HG02623 (cell line): ENCODE measurements around the gene EFNA5.

Source experiments
- ATAC-seq: cut with Tn5 transposase; IDR thresholded peaks from one replicate; pipeline ENCODE4 v1.9.1; 2021; ENCODE audit warnings: moderate library complexity; ENCODE audit not compliant: unreplicated experiment

EFNA5 gene

DNA sequence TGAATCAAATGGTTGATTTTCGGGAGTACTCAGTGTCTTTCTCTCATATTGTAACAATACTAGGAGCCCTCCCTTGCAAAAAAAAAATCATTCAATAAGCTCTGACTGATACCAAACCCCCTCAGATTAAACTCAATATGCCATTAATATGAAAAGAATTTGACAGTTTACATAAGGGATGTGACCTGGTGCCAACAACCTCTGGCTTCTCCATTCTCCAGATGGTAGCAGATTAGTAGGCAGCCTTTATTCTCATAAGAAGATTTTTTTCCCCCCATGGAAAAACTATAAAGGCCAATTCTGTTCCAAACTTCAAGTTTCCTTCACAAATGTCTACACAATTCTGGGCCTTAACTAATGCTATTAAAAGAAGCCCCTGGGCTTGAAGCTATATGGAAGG is 96.5 kb downstream of the EFNA5 start:
- ATAC-seq: no peak

DNA sequence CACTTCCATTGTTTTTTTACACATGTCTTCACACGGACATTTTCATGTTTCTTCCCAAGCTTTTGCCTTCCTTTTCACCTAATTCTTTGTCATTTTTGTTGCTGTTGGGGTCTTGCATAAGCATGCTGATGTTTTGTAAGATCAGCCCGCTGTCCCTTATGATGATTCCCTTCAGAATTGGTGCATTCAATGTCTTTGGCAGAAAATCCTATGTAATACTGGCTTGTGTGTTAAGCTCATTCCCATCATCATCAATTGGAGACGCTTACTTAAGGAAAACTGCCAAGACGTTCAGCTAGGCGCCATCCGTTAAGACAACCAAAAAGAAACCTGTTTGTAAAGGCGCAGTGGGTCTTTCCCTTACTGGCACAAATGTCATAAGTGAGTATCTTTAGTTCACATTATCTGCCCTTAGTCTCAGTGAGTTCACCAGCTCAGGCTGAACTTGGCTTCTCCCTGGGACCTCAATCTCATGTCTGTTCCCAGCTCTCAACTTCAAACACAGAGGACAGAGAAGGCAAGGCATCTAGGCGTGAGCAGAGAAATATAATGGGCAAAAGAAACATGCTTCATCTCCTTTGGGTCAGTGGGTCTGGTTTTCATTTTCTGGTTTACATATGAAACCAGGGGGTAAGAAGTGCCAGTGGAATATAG is 97.9 kb downstream of the EFNA5 start:
- no peak for ATAC-seq

DNA sequence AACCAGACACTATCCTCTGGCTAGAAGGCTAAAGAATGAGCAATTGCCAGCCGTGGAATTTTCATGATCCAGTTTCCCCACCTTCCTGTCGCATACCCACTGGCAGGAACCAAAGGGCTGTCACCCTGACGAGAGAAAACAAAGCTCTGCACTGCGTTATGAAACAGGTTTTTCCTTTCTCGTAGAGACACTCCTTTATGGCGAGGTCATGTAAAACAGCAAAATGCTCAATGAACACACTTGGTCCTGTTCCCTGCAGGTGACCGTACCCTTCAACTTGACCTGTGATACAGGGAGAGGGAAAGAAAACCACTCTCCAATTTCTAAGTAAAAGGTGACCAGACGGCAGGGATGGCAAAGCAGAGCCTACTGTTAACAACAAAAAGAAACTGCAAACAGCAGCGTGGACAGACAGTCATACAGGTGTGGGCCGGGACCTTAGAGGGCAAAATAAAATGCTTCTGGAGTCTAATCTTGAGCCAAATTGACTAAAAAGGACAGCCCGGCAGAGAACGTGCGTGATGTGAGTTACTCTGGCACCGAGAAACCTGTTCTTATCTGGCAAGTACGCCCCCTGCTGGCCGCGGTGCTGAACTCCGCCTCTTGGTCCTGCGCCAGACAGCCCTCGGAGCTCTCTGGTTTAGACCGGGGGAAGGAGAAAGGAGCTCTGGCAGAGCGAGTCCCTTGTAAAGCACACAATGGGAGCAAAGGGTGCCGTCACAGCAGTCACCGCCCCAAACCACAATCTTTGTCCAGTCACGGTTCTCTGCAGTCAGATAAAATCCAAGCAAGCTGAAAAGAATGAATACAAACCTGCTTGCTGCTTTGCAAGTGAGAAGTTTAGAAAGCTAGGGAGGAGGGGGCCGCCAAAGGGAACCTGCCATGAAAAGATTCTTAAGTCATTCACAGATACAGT is 98.9 kb downstream of the EFNA5 start:
- ATAC-seq: peak; percentile 60

DNA sequence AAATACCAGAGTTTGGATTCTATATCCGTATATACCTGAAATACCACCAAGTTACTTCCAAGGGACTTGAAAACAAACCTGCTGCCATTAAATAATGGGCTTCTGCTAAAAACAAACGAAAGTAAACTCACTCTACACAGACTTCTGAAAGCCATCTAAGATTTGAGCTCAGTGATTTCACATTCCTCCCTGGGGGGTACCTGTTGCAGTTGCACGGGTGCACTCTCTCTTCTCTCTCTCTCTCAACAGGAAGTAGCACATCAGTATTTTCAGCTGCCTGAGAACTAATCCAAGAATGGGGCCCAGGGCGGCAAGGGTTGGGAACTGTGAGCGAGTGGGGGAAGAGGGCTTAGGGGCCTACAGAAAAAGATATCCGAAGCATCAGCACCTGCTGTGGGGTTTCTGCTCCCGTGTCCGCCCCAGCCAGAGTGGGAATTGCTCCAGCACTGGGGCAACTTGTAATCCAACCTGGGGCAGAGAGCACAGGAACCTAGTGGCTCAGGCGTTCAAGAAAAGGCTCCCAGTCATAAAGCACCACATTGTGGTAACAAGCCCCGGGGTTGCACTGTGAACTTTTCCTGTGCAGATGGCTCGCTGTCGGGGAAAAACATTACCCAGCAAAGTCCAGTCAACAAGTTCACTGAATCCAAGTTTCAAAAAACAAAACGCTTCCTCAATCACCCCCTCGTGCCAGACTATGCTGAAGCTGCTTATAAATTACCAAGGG is 99.8 kb downstream of the EFNA5 start:
- peak; percentile 76 for ATAC-seq

DNA sequence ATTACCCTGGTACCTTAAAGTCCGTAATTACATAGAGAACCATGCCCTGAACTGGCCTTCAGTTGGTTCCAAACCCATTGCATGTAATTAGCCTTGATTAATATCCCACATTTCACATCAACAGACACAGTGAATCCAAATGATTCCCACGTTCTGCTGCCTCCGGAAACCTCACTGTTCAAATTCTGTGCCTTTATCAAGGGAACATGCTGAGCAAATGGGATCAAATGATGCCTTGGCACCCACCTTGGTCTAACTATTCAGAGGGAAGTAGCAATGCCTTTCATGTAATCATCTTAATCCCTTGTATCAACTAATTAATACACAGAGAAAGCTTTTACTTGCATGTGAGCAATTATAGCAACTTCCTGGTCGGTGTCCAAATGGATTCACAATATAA is 100.6 kb downstream of the EFNA5 start:
- no peak for ATAC-seq

DNA sequence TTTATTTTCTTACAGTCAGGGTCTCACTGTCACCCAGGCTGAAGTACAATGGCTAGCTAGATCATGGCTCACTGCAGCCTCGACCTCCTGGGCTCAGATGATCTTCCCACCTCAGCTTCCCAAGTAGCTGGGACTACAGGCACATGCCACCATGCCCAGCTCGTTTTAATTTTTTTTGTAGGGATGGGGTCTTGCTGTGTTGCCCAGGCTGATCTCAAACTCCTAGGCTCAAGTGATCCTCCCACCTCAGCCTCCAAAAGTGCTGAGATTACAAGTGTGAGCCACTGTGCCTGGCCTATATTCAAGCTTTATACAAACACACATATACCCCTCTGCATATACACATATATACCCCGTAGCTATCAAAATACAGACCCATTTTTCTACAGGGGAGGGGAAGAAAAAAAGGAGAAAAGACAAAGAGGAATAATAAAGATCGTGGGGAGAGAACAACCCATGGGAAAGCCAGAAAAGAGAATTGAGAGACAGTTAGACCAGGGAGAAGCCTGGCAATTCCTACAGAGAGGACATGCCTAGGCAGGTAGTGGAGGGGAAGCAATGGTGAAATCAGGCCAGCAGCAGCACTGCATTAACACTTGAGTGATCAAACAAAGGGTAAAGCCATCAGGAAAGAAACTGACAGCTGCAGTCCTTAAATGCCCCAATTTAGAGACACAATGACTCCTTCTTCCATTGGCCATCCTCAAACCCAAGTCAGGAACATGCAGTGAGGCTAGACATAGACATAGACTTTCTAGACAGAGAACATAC is 102.7 kb downstream of the EFNA5 start:
- ATAC-seq: no peak

DNA sequence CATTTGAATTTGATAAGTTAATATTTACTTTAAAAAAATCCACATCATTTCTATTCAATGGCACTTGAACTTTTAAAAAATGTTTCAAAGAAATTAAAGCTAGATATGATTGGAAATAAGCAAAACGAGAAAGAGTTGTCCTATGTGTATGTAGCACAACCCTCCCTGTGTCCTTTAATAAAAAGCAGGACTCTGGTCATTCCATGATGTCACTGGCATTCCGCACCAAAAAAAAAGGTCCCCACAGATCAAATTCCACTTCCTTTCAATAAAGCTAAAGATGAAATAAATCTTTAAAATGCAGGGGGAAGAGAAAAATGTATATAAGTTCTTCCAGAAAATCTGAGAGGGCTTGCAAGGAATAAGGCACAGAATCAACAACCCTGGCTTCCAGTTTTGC is 103.8 kb downstream of the EFNA5 start:
- no peak for ATAC-seq

DNA sequence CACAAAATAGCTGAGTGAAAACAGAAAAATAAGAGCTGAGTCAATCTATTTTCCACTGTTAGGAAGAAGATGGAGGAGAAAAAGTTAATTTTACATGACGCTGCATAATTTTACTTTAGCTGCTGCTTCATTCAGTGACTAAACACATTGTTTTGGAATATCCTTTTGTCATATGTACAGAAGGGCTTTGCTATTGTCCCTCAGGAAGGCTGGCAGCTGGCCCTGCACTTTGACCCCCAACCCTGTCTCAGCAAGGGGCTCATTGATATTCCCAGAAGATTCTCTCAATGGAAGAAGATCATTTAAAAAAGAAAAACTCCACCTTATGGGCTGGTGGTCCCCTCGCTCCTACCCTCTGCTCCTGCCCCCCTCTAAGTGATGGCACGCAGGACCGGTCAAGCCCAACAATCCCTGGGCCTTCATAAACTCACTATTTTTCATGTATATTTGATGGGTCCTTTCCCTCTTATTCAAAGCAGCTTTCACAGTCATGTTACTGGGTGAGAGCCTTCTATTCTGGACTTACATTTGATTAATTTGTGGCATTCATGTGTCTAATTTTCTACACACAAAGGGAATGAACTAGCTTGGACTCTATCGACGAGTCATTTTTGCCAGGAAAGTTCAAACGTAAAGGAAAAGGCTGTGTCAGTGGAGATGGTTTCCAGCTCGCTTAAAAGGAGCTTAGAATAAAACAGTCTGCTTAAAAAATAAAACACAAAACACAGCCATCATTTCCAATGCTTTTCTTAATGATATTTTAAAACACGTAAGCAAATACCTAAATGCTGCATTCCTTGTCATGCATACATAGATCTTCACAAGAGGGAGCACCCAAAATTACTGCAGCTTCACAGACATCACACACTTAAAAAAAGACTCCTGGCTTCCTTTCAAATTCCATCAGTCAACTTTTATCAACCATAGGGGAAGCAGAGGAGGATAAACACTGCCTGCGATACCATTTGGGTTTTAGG is 104.7 kb downstream of the EFNA5 start:
- no peak for ATAC-seq

DNA sequence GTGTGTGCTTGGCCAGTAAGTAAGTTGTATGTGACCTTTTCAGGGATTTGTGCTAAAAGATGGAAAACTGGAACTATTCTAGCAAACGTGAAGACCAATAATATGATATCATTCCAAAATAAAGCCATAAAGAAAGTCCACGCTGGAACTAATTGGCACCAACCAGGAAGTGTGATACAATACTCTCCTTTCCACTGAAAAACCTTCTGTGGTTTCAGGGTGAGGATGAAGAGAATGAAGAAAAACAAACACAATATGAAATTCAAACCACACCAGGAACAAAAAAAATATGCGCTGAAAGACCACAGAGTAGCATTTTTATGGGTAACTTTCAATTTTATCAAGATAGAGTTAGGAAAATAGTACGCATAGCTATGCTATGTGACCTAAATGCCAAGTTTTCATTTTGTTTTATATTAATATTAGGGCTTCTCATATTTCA is 105.8 kb downstream of the EFNA5 start:
- no peak for ATAC-seq

DNA sequence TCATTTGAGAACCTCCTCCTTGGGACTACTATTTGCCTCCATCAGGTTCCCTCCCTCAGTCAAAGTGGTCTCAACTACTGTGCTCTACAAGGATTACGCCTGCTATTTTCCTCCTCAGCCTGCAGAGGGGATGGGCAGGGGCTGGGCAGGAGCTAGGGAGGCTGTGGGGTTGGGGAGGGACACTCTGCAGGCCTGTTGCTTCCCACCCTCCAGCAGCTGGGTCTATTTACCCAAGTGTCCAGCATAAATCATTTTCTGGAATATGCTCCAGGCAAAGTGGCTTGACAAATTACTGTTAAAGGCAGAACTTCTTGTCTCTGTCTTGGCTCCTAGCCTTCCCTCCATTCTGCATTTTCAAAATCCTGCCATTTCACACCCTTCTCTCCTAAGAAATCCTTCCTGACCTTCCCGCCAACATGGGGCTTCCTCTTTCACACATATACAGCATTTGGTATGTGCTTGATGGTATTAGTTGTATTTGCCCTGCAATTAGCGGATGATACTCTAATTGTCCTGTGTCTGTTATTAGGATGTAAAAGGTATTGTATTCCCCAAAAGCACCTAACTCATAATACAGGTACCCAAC is 106.7 kb downstream of the EFNA5 start:
- no peak for ATAC-seq

DNA sequence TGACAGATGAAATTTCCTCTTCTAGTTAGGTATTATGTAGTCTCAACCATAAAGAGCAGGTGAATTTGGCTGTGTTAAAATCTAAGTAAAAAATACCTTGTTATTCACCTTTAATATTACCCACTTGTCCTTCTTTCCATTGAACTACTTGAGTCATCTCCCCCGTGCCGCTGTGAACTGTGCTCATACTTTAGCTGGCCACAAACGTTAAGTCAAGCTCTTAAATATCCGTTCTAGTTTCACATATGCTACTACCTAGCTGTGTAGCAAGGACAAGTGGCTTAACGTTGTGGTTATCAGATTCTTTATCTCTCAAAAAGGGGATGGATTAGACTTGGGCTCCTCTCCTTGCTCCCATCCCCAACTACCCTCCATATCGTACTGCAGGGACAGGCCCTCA is 110.4 kb downstream of the EFNA5 start:
- ATAC-seq: no peak

DNA sequence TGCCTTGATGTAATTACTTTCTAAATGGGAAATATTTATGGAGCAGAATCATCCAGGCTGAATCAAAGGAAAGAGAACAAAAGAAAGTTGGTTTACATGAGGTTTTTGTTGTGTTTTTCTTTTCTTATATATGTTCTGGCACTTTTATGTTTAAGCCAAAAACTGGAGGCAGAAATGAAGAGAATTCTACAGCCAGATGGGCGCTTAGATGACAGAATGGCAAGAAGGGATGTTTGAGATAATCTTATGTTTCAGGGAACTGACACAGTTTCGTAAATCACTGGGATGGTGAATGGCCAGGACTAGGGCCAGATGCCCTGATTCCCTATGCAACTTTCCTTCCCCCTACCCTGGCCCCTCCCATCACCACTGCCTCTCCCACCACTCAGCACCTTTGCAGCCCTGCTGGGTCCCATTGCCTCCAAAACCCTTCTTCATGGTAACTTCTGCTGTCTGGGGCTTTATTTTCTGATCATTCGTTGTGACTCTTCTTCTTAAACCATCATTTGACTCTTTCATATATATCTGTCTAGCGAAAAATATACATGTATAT is 111.8 kb downstream of the EFNA5 start:
- ATAC-seq: no peak

DNA sequence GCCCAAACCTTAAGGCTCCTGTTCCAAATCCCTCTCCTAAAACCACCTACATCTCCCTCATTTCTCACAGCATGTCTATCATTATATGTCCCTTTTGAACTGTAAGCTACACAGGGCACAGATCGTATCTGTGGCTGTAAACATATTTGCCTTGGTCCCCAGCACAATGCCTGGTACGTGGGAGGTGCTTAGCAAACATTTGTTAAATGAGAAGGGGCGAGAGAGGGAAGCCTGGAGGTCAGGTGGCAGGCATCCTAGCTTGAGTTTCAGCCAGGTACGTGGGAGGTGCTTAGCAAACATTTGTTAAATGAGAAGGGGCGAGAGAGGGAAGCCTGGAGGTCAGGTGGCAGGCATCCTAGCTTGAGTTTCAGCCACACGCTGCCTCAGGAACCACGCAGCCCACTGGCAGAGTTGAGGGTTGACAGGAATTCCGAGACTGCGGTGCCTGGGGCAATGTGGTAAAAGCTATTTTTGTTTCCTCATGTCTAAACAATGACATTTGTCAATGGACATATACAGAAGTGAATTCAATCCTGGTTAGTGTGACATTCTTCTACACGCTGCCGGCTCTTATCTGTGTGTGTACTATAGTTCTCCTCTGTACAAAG is 113.6 kb downstream of the EFNA5 start:
- ATAC-seq: no peak

DNA sequence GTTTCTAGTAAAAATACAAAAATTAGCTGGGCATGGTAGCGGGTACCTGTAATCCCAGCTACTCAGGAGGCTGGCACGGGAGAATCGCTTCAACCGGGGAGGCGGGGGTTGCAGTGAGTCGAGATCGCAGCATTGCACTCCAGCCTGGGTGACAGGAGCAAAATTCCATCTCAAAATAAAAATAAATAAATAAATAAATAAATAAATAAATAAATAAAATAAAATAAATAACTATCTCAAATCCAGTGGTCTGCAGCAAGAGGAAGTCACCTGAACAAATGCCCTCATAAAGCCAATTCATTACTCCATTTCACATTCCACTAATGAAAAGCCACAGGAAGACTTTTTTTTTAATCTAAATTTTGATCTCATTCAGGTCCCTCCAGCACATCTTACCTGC is 114.2 kb downstream of the EFNA5 start:
- no peak for ATAC-seq

DNA sequence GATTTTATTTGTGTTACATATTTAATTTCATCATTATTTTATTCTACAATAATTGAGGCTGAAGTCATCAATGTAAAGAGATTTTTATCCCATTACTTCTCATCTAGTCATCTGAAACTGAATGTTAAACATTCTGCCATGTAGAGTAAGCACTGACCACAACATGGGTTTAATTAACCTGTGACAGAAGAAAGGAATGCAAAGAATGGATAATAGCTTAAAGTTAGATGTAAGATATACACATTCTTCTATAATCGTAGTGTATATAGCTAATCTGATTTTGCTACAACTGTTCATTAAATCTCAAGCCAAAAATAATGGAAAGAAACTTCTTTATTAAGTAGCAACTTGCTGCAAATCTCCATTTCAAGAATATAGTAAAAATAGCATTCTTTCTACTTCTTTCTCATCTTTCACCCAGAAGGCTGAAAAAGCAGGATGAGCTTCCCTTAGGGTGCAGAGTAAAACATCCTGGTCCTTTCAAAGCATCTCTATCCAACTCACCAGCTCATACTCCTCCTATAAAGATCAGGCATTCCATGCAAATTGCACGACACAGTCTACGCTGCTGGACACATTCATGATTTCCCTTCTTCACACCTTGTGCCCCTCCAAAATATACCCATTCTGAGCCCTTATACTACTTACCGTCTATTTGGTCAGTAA is 115.2 kb downstream of the EFNA5 start:
- no peak for ATAC-seq

DNA sequence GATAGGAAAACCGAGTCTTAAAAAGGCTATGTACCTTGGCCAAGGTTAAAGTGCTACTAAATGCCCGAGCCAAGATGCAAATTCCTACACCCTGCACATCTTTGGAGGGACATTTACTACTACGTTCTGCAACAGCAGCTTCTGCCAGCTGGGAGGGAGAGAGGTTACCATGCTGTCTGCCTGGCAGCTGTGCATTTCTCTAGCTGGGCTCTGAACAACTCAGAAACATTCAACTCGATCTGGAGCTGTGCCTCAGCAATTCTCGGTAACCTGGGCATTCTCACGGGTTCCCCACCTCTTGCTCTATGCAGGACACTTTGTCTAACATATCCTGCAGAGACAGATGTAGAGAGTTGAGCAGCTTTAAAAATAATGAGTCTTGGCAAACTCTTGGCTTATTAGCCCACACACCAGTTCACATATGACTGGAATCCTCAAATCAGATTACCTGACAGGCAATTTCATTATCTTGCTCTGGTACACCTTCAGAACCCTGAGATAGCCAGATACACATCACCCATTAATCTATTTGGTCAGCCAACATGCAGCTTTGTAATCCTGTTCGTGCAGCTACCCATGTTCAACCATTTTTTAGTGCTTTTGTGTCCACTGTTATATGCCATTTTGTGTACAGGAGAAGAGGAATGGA is 115.8 kb downstream of the EFNA5 start:
- ATAC-seq: no peak

DNA sequence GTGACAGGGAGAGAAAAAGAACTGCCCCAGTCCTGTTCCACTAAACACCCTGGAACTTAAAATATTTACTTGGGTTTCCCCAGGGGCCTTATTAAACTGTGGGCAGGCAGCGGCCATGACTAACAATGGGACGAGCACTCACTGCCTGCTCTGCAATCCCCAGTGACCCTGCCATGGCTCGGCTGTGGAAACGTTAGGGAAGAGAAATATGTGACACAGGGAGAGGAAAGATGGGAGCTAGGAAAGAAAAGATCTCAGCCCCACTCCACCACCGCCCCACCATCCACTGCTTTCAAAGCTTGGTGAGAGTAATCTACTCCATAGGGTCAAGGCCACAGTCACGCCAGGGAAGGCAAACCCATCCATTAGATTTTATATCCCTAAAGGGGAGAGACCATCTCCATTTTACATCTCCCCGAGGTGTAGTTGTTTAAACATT is 117.6 kb downstream of the EFNA5 start:
- ATAC-seq: no peak

DNA sequence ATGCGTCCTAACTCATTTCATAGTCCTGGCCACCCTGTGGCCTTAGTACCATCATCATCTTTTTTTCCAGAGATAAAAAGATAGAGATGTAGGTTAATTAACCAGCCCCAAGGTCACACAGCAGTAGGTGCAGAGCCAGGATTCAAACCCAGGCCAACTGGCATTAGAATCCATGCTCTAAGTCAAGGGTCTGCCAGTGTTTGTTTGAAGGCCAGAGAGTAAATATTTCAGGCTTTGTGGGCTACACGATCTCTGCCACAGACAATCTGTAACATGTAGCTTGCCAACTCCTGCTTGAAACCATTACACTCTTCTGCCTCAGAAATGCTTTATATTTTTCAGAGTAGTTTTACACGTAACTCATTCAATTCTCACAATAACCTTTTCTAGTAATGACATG is 119.6 kb downstream of the EFNA5 start:
- ATAC-seq: no peak
